GM19239 (cell line): ENCODE data around the gene CLDN14.

ENCODE experiments used
- DNase-seq: peaks from one replicate; pipeline ENCODE4 v3.0.0; 2011; ENCODE audit warnings: low spot score; ENCODE audit not compliant: insufficient read length
- FAIRE-seq: peaks from 2 replicates; lab custom pipeline; 2011; peaks lifted over from hg19 to GRCh38; lab: Jason Lieb, UNC

CLDN14 gene

DNA sequence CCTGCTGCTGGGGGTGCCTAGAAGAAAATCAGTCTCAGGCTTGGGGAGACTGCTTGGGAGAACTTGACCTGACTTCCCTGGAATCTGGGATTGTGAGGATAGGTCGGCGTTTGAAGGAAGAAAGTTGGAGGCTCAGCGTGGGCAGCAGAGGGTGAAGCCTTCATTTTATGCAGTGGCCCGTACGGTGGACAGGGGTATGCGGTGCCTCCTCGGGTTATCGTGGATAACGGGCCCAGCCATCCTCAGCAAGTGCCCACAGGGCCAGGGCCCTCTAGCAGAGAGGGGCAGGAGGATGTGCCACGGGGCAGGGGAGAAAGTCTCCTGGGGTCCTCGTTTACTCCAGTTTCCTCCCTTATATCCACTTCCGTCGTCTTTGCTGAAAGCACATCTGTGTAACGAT lies 60.7 kb downstream of the CLDN14 start:
- DNase-seq (no peak), FAIRE-seq (no peak)

DNA sequence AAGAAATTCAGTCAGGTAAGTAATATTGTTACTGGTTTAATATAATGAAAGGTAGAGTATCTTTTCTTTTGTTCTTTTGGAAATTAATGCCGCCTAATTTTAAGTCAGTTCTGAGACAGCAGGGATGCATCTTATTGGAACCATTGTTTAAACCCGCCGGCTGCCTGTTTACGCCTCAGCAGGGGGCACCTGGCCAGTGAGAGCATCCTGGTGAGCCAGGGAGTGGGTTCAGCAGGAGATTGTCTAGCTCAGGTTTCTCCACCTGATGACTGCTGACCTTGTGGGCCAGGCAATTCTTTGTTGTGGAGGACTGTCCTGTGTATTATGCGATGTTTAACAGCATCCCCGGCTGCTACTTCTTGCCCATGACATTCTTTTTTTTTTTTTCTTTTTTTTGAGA lies 64.5 kb downstream of the CLDN14 start:
- FAIRE-seq: no peak
- DNase-seq: no peak

DNA sequence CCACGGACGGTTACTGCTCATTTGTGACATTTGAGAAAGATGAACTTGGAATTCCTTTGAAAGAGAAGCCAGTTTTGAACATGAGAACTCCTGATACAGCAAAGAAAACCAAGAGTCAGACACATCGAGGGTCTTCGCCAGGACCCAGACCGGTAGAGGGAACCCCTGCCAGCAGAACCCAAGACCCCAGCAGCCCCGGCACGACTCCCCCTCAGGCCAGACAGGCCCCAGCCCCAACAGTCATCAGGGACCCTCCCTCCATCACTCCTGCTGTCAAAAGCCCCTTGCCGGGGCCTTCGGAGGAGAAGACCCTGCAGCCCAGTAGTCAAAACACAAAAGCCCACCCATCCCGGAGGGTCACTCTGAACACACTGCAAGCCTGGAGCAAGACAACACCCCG lies 67.0 kb downstream of the CLDN14 start:
- no peak for FAIRE-seq
- DNase-seq: no peak

DNA sequence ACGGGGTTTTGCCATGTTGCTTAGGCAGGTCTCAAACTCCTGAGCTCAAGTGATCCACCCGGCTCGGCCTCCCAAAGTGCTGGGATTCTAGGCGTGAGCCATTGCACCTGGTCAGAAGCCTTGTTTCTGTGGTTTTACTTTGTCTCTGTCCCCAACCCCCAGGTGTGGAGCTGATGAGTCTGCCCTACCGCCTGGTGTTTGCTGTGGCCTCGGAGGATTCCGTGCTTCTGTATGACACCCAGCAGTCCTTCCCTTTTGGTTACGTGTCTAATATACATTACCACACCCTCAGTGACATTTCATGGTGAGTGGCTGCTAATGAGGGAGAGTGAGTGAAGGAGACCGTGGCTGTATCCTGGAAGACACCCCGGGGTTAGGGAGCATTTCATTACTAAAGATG lies 68.6 kb downstream of the CLDN14 start:
- no peak for DNase-seq
- FAIRE-seq: no peak
